GM12891 (cell line): ENCODE data around the gene LDLRAD3.

Source experiments
- POLR2A ChIP-seq: IDR thresholded peaks from 2 replicates; pipeline ENCODE4 v1.6.1; 2011; ENCODE audit warnings: low read depth, low read length, control low read depth
- SPI1 ChIP-seq: IDR thresholded peaks from 2 replicates; pipeline ENCODE4 v1.6.1; 2011; ENCODE audit warnings: low read depth, low read length, control low read depth

DNA sequence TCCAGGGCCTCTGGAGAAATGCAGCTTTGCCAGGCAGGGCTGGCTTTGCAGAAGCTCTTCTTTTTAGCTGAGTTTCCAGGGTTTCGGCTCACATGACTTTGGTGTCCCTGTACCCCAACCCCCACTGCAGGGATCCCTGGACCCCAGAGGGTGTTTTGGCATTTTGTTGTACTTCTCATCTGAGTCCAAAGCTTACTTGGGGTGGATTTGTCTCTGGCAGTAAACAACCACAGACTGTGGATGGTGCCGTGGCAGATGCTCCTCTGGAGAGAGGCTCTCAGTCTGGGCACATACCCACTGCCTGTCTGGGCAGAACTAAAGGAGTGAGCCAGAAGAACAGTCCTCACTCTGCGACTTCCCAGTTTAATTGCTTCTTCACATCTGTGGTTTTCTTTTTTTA, 295.8 kb downstream of the LDLRAD3 start:
- TF ChIP-seq POLR2A: no peak
- no peak for TF ChIP-seq SPI1
